NOMO-1 treated with dmso at 0.1 percent for 144 hours (cell line): ENCODE results near the gene OGFR.

Experiments
- DNase-seq: peaks from one replicate; lab custom pipeline; 2025; ENCODE audit not compliant: unreplicated experiment; lab: John Stamatoyannopoulos, UW

Gene OGFR

GRCh38 chr20:62824476-62825332 is 20.1 kb downstream of the OGFR start:
- peak; percentile 84 for DNase-seq

- no peak for DNase-seq
These were observed 20.8 kb downstream of the OGFR start for GRCh38 chr20:62825333-62825985.

GRCh38 chr20:62825986-62826645 is 21.5 kb downstream of the OGFR start:
- DNase-seq: no peak

GRCh38 chr20:62826646-62827310 is 22.1 kb downstream of the OGFR start:
- DNase-seq: no peak

GRCh38 chr20:62827311-62828038 is 22.8 kb downstream of the OGFR start:
- no peak for DNase-seq

GRCh38 chr20:62828051-62828450 is 23.4 kb downstream of the OGFR start:
- DNase-seq: no peak

GRCh38 chr20:62828511-62829230 is 24.0 kb downstream of the OGFR start:
- no peak for DNase-seq

GRCh38 chr20:62829231-62830230 is 24.9 kb downstream of the OGFR start:
- DNase-seq: no peak

- DNase-seq: no peak
These were observed 25.6 kb downstream of the OGFR start for GRCh38 chr20:62830251-62830650.

GRCh38 chr20:62830821-62831220 is 26.2 kb downstream of the OGFR start:
- peak; percentile 51 for DNase-seq

- DNase-seq: no peak
These were observed 26.7 kb downstream of the OGFR start for GRCh38 chr20:62831361-62831788.

GRCh38 chr20:62831854-62832211 is 27.2 kb downstream of the OGFR start:
- no peak for DNase-seq

- DNase-seq: peak; percentile 95
These were observed 27.7 kb downstream of the OGFR start for GRCh38 chr20:62832212-62832922.

- no peak for DNase-seq
These were observed 28.3 kb downstream of the OGFR start for GRCh38 chr20:62832951-62833391.

- no peak for DNase-seq
These were observed 30.5 kb downstream of the OGFR start for GRCh38 chr20:62834967-62835730.

- no peak for DNase-seq
These were observed 31.6 kb downstream of the OGFR start for GRCh38 chr20:62835931-62836861.
